ENCODE measurements around the gene CNTROB. TPM values are rescaled to one million over a fixed set of nuclear protein-coding genes. Genes with fewer than 3 reads are reported as not detected.

Gene CNTROB
- total RNA-seq, 1 experiment from 2014 or later, result 24.2 TPM

DNA sequence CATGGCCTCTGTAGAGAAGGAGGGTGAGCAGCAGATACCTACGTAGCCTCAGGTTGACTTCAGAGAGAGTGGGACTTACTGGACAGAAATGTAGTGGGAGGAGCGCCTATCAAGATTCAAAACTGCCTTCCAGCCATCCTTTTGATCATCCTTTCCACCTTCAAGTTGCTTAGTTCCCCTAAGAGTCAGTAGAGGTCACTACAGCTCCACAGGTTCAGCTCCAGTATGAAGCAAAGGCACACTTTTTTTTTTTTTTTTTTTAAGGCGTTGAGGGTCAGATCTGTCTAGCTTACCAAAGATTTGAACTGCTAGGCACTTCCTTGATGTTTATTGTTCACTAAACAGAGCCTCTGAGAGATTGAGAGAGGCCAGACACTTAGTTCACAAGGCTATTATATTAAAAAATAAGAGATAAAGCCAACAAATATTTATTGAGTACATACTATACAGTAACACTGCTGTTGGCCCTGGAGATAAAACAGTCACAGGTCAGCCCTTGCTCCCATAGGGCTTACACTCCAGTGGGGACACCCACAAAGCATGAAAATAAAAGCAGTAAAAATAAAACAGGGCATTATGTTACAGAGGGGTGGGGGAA is 19.0 kb upstream of the CNTROB start:
- no TSS peak for BruUV-seq (replicated peaks)
- CTCF ChIA-PET, result interaction anchor here (0.6 to 1.9 kb wide), 8 partner anchors 19 to 695 kb away, joined by 3 to 8 read pairs (median 4); partner anchors contain the start of genes CNTROB and TRAPPC1
- POLR2A ChIA-PET, result interaction anchor here (0.6 kb wide), 5 partner anchors 13 to 298 kb away, joined by 3 to 6 read pairs (median 4); partner anchors contain the start of gene FXR2
- TF ChIP-seq, protein P1, sequence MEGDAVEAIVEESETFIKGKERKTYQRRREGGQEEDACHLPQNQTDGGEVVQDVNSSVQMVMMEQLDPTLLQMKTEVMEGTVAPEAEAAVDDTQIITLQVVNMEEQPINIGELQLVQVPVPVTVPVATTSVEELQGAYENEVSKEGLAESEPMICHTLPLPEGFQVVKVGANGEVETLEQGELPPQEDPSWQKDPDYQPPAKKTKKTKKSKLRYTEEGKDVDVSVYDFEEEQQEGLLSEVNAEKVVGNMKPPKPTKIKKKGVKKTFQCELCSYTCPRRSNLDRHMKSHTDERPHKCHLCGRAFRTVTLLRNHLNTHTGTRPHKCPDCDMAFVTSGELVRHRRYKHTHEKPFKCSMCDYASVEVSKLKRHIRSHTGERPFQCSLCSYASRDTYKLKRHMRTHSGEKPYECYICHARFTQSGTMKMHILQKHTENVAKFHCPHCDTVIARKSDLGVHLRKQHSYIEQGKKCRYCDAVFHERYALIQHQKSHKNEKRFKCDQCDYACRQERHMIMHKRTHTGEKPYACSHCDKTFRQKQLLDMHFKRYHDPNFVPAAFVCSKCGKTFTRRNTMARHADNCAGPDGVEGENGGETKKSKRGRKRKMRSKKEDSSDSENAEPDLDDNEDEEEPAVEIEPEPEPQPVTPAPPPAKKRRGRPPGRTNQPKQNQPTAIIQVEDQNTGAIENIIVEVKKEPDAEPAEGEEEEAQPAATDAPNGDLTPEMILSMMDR (IDR thresholded peaks at IDR 0.05; ENCODE audit: insufficient read depth in 1 of 2, low read depth in 1 of 2, low read length in 1 of 2, severe bottlenecking in 1 of 2, unreplicated experiment in 1 of 2), result peak; percentile 29 to 68
- H3K27ac Mint-ChIP-seq (ENCODE audit: unreplicated experiment), result no peak overlapping the region
- H3K27me3 Mint-ChIP-seq (ENCODE audit: insufficient read depth, unreplicated experiment), result no peaks in the 10 kb centered on the region
- DNase-seq, result peak; percentile 50 to 62
- H3K27me3 ChIP-seq (replicated peaks; ENCODE audit: control insufficient read depth, insufficient read depth, low read length), result no peaks in the 10 kb centered on the region
- peaks cover 32% of the 10 kb centered on the region for H3K36me3 Mint-ChIP-seq (ENCODE audit: insufficient read depth, unreplicated experiment)
- H3K4me3 ChIP-seq (ENCODE audit: low read depth, low read length), result no peak overlapping the region
- H3K4me1 ChIP-seq, result 0 out of 2 replicates have a peak, but pooled peaks cover 3% of the 10 kb centered on the region
- H3K4me3 Mint-ChIP-seq (ENCODE audit: unreplicated experiment), result no peak overlapping the region
- no peaks in the 10 kb centered on the region for H3K36me3 ChIP-seq (ENCODE audit: control insufficient read depth, insufficient read depth, low read length)
- no peaks in the 10 kb centered on the region for H3K4me1 Mint-ChIP-seq (ENCODE audit: low read depth, unreplicated experiment)
- H3K9me3 ChIP-seq, result no peaks in the 10 kb centered on the region
- H3K9me3 Mint-ChIP-seq (ENCODE audit: unreplicated experiment), result no peaks in the 10 kb centered on the region
- intact Hi-C loops (cut with micrococcal nuclease; ENCODE audit: unreplicated experiment), result loop anchor here (1.0 to 10.0 kb wide), 4 partner anchors 19 to 168 kb away; partner anchors contain the start of gene CNTROB

DNA sequence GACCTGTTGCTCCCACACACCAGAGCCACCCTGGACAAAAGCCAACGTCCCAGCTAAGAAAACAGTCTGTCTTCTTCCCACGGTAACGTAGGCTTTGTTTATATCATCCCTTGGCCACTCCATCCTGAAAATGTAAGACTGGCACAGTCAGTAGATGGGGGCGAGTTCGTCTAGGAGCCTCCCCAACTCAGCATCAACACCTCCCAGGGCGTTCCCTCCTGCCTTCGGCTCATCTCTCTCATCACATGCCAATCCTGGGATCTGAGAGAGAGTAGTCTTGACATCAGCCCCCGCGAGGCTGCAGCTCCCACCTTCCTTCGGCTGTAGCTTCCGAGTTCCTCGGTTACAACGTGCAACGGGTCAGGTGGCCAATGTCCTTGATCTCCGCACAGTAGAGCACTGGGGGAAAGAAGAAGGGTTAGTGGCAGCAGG is 16.8 kb upstream of the CNTROB start:
- H3K27me3 ChIP-seq (replicated peaks; ENCODE audit: control insufficient read depth, insufficient read depth, low read length), result no peaks in the 10 kb centered on the region
- H3K4me1 Mint-ChIP-seq (ENCODE audit: low read depth, unreplicated experiment), result no peaks in the 10 kb centered on the region
- H3K36me3 ChIP-seq (ENCODE audit: control insufficient read depth, insufficient read depth, low read length), result no peaks in the 10 kb centered on the region
- H3K9me3 Mint-ChIP-seq (ENCODE audit: unreplicated experiment), result no peaks in the 10 kb centered on the region
- TF ChIP-seq, protein P1 (IDR thresholded peaks at IDR 0.05; ENCODE audit: insufficient read depth in 1 of 2, low read depth in 1 of 2, low read length in 1 of 2, severe bottlenecking in 1 of 2, unreplicated experiment in 1 of 2), result no peak
- ChIA-PET POLR2A (interaction anchor here (0.8 to 1.7 kb wide), 4 partner anchors 17 to 380 kb away, joined by 3 to 10 read pairs (median 4); partner anchors contain the start of genes CNTROB, SLC25A35 and TRAPPC1), CTCF (interaction anchor here (1.0 to 2.9 kb wide), 3 partner anchors 17 to 126 kb away, joined by 3 to 21 read pairs (median 14); partner anchors contain the start of genes CNTROB and TRAPPC1)
- no TSS peak for BruUV-seq (replicated peaks)
- DNase-seq, result no peak
- H3K27ac Mint-ChIP-seq (ENCODE audit: unreplicated experiment), result peak overlapping the region; percentile 92
- peak overlapping the region; percentile 85 for H3K4me3 Mint-ChIP-seq (ENCODE audit: unreplicated experiment)
- 0 out of 2 replicates have a peak, but pooled peaks cover 3% of the 10 kb centered on the region for H3K4me1 ChIP-seq
- intact Hi-C loops (cut with micrococcal nuclease; ENCODE audit: unreplicated experiment), result loop anchor here (2.0 to 10.0 kb wide), 2 partner anchors 142 to 170 kb away; no protein-coding TSS in a partner anchor
- H3K9me3 ChIP-seq, result no peaks in the 10 kb centered on the region
- H3K36me3 Mint-ChIP-seq (ENCODE audit: insufficient read depth, unreplicated experiment), result peaks cover 26% of the 10 kb centered on the region
- H3K27me3 Mint-ChIP-seq (ENCODE audit: insufficient read depth, unreplicated experiment), result no peaks in the 10 kb centered on the region
- H3K4me3 ChIP-seq (ENCODE audit: low read depth, low read length), result peak overlapping the region; percentile 61

DNA sequence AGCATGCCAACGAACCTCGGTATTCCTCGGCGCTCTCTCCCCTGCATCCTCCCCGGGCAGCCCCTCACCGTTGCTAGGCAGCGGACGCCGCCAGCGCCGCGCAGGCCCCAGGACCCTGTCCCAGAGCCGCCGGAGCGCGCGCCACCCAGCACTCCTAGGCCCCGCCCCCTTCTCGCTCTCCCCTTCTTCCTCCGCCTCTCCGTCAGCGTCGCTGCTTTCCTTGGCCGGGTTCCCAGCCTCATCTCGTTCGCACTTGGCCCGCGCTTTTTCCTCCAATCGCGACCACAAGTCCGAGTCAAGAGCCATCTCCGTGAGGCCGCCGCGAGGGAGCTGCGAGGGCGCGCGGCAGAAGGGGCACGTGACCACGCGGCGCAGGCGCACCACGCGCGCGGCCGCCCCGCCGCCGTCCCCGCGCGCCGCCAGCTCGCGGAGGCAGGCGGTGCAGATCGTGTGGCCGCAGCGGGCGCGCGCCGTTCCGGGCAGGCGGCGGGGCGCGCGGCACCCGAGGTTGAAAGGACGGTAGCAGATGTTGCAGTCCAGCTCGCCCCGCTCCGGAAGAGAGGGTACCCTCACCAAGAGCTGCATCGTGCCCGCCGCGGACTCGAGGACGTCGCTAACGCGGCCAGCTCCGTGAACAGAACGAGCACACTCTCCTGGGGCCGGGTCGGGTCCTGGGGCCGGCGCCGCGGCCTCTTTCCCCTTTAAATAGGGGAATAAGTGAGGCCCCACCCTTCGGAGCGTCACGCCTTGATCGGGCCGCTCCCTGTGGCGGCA is 16.2 kb upstream of the CNTROB start, which contains the start of gene RNF227:
TSS of gene RNF227 (minus strand) at position 679 of the 774 bp plus-strand sequence. CDS start at position 585, 94 bp downstream.
- H3K9me3 ChIP-seq, result no peaks in the 10 kb centered on the region
- H3K9me3 Mint-ChIP-seq (ENCODE audit: unreplicated experiment), result no peaks in the 10 kb centered on the region
- H3K27ac Mint-ChIP-seq (ENCODE audit: unreplicated experiment), result peak within 1 kb of the TSS; percentile 92
- no TSS peak for BruUV-seq (replicated peaks)
- CTCF ChIA-PET, result interaction anchor here (0.6 to 2.9 kb wide), 4 partner anchors 16 to 368 kb away, joined by 3 to 21 read pairs (median 8); partner anchors contain the start of genes CNTROB and TRAPPC1
- no peaks in the 10 kb centered on the region for H3K27me3 ChIP-seq (replicated peaks; ENCODE audit: control insufficient read depth, insufficient read depth, low read length)
- POLR2A ChIA-PET, result interaction anchor here (0.5 to 1.7 kb wide), 8 partner anchors 16 to 380 kb away, joined by 3 to 10 read pairs (median 3); partner anchors contain the start of genes CNTROB, SLC25A35 and TRAPPC1
- no peaks in the 10 kb centered on the region for H3K4me1 Mint-ChIP-seq (ENCODE audit: low read depth, unreplicated experiment)
- H3K27me3 Mint-ChIP-seq (ENCODE audit: insufficient read depth, unreplicated experiment), result no peaks in the 10 kb centered on the region
- peak within 1 kb of the TSS; percentile 85 for H3K4me3 Mint-ChIP-seq (ENCODE audit: unreplicated experiment)
- peak; percentile 81 to 85 for DNase-seq
- no peaks in the 10 kb centered on the region for H3K36me3 ChIP-seq (ENCODE audit: control insufficient read depth, insufficient read depth, low read length)
- H3K4me1 ChIP-seq, result 0 out of 2 replicates have a peak, but pooled peaks cover 3% of the 10 kb centered on the region
- peak within 1 kb of the TSS; percentile 61 for H3K4me3 ChIP-seq (ENCODE audit: low read depth, low read length)
- intact Hi-C loops (cut with micrococcal nuclease; ENCODE audit: unreplicated experiment), result loop anchor here (2.0 to 10.0 kb wide), 2 partner anchors 141 to 171 kb away; no protein-coding TSS in a partner anchor
- TF ChIP-seq, protein P1 (IDR thresholded peaks at IDR 0.05; ENCODE audit: insufficient read depth in 1 of 2, low read depth in 1 of 2, low read length in 1 of 2, severe bottlenecking in 1 of 2, unreplicated experiment in 1 of 2), result no peak
- H3K36me3 Mint-ChIP-seq (ENCODE audit: insufficient read depth, unreplicated experiment), result peaks cover 21% of the 10 kb centered on the region
